HG02938 (cell line): ENCODE results near the gene CALML5.

Experiments used
- ATAC-seq: cut with Tn5 transposase; IDR thresholded peaks from one replicate; pipeline ENCODE4 v1.9.1; 2021; ENCODE audit warnings: mild to moderate bottlenecking, moderate library complexity; ENCODE audit not compliant: unreplicated experiment

The CALML5 gene

GRCh38 chr10:5467634-5468255 is 31.6 kb downstream of the CALML5 start:
- no peak for ATAC-seq

- ATAC-seq, result no peak
Measured at GRCh38 chr10:5467207-5467535, 32.2 kb downstream of the CALML5 start.

GRCh38 chr10:5466451-5467206 is 32.7 kb downstream of the CALML5 start:
- ATAC-seq, result no peak

GRCh38 chr10:5465976-5466450 is 33.4 kb downstream of the CALML5 start:
- ATAC-seq, result no peak

GRCh38 chr10:5464546-5464945 is 34.8 kb downstream of the CALML5 start:
- ATAC-seq, result no peak

GRCh38 chr10:5462841-5463293 is 36.5 kb downstream of the CALML5 start:
- ATAC-seq, result no peak

- no peak for ATAC-seq
Measured at GRCh38 chr10:5461914-5462840, 37.2 kb downstream of the CALML5 start.

GRCh38 chr10:5461203-5461588 is 38.2 kb downstream of the CALML5 start:
- ATAC-seq, result no peak

GRCh38 chr10:5460468-5461202 is 38.7 kb downstream of the CALML5 start:
- no peak for ATAC-seq

GRCh38 chr10:5458949-5459747 is 40.2 kb downstream of the CALML5 start:
- no peak for ATAC-seq

GRCh38 chr10:5458425-5458824 is 40.9 kb downstream of the CALML5 start:
- no peak for ATAC-seq

GRCh38 chr10:5457741-5458140 is 41.6 kb downstream of the CALML5 start:
- no peak for ATAC-seq

- no peak for ATAC-seq
Measured at GRCh38 chr10:5456563-5456962, 42.8 kb downstream of the CALML5 start.

GRCh38 chr10:5453749-5454489 is 45.5 kb downstream of the CALML5 start:
- ATAC-seq, result no peak

GRCh38 chr10:5450605-5451384 is 48.6 kb downstream of the CALML5 start:
- ATAC-seq, result no peak

- no peak for ATAC-seq
Measured at GRCh38 chr10:5449823-5450222, 49.5 kb downstream of the CALML5 start.

- no peak for ATAC-seq
Measured at GRCh38 chr10:5449227-5449626, 50.1 kb downstream of the CALML5 start.
